Astrocyte (in vitro differentiated cells and primary cell): ENCODE data around the gene PRDM15. TPM values are rescaled to one million over a fixed set of nuclear protein-coding genes. Genes with fewer than 3 reads are reported as not detected.
A peak's percentile ranks its signal among the peaks of the same experiment; 100 is the strongest.

Source experiments
- DNase-seq: peaks from one replicate; pipeline ENCODE4 v3.0.0-alpha.2; 2010; ENCODE audit warnings: low read depth
- FAIRE-seq: peaks from 2 replicates; lab custom pipeline; 2011; peaks lifted over from hg19 to GRCh38; lab: Jason Lieb, UNC
- H2AFZ ChIP-seq: 2 replicates; pipeline ENCODE4 v1.6.0; 2012; ENCODE audit warnings: low read depth, low read length, inconsistent platforms
- H3K27ac ChIP-seq: 2 replicates; pipeline ENCODE4 v1.5.1; 2011; ENCODE audit warnings: low read depth, low read length, inconsistent platforms
- H3K27me3 ChIP-seq: 2 replicates; pipeline ENCODE4 v1.6.0; 2011; ENCODE audit warnings: low read length, inconsistent platforms; ENCODE audit not compliant: insufficient read depth
- H3K36me3 ChIP-seq: 2 replicates; pipeline ENCODE4 v1.5.1; 2011; ENCODE audit warnings: low read length, inconsistent platforms; ENCODE audit not compliant: insufficient read depth
- H3K4me1 ChIP-seq: 2 replicates; pipeline ENCODE4 v1.5.1; 2011; ENCODE audit warnings: low read length, inconsistent platforms; ENCODE audit not compliant: insufficient read depth
- H3K4me2 ChIP-seq: 2 replicates; pipeline ENCODE4 v1.6.0; 2012; ENCODE audit warnings: low read length, inconsistent platforms
- H3K4me3 ChIP-seq: 2 replicates; pipeline ENCODE4 v1.5.1; 2011; ENCODE audit warnings: low read depth, mild to moderate bottlenecking, low read length, inconsistent platforms; ENCODE audit not compliant: insufficient read depth
- H3K79me2 ChIP-seq: 2 replicates; pipeline ENCODE4 v1.6.0; 2012; ENCODE audit warnings: mild to moderate bottlenecking, low read length, inconsistent platforms; ENCODE audit not compliant: insufficient read depth
- H3K9ac ChIP-seq: 2 replicates; pipeline ENCODE4 v1.6.0; 2012; ENCODE audit warnings: mild to moderate bottlenecking, low read length, inconsistent platforms
- H3K9me3 ChIP-seq: 2 replicates; pipeline ENCODE4 v1.5.1; 2012; ENCODE audit warnings: low read depth, mild to moderate bottlenecking, low read length, inconsistent platforms; ENCODE audit not compliant: insufficient read depth
- H4K20me1 ChIP-seq: 2 replicates; pipeline ENCODE4 v1.6.0; 2012; ENCODE audit warnings: low read length, inconsistent platforms; ENCODE audit not compliant: insufficient read depth
- H3K27ac Mint-ChIP-seq: one replicate; pipeline ENCODE4 v1.8.0; 2021; ENCODE audit warnings: mild to moderate bottlenecking, mixed read lengths; ENCODE audit not compliant: unreplicated experiment
- H3K27me3 Mint-ChIP-seq: one replicate; pipeline ENCODE4 v1.8.0; 2021; ENCODE audit warnings: low read depth, mixed read lengths; ENCODE audit not compliant: unreplicated experiment
- H3K36me3 Mint-ChIP-seq: one replicate; pipeline ENCODE4 v1.8.0; 2021; ENCODE audit warnings: low read depth, mixed read lengths; ENCODE audit not compliant: unreplicated experiment
- H3K4me1 Mint-ChIP-seq: one replicate; pipeline ENCODE4 v1.8.0; 2021; ENCODE audit warnings: low read depth, mixed read lengths; ENCODE audit not compliant: unreplicated experiment
- H3K4me3 Mint-ChIP-seq: one replicate; pipeline ENCODE4 v1.8.0; 2021; ENCODE audit warnings: mild to moderate bottlenecking, moderate library complexity, mixed read lengths; ENCODE audit not compliant: unreplicated experiment
- H3K9me3 Mint-ChIP-seq: one replicate; pipeline ENCODE4 v1.8.0; 2021; ENCODE audit warnings: mild to moderate bottlenecking, mixed read lengths; ENCODE audit not compliant: unreplicated experiment
- EZH2 ChIP-seq: IDR thresholded peaks from 2 replicates; pipeline ENCODE4 v1.6.1; 2012; ENCODE audit warnings: mild to moderate bottlenecking, low read length, inconsistent platforms; ENCODE audit not compliant: insufficient read depth
- total RNA-seq: library from RNA; stranded (reverse); gene quantifications from 2 replicates; pipeline ENCODE4 v1.2.1, GENCODE V29; 2021
- TF ChIP-seq, protein P1 (sequence below): IDR thresholded peaks from 2 replicates; pipeline ENCODE4 v1.5.1; 2011; ENCODE audit warnings: low read depth, mild to moderate bottlenecking, inconsistent platforms, low read length, moderate library complexity; ENCODE audit not compliant: insufficient read depth

The PRDM15 gene
- total RNA-seq, 1 donor from 2014 or later, result 6.8 TPM

DNA sequence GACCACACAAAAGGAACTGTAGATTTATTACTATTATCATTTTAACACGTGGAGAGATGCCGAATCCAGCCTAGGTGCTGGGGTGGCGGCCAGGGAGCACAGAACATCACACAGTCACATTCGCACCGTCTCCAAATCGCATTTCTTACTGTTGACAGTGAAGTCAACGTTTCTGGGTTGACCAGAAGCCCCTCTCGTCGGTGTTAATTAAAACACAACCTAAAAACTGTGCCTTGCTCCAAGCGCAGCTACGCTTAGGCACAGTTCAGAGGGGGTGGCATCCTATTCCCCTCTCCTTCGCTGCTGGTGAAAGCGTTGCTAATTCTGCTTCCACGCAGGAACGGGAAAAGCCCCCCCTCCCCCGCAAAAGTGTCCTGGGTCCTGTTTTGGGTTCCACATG lies 116.4 kb downstream of the PRDM15 start:
- H3K4me1 Mint-ChIP-seq, result peaks cover 18% of the 10 kb centered on the region

DNA sequence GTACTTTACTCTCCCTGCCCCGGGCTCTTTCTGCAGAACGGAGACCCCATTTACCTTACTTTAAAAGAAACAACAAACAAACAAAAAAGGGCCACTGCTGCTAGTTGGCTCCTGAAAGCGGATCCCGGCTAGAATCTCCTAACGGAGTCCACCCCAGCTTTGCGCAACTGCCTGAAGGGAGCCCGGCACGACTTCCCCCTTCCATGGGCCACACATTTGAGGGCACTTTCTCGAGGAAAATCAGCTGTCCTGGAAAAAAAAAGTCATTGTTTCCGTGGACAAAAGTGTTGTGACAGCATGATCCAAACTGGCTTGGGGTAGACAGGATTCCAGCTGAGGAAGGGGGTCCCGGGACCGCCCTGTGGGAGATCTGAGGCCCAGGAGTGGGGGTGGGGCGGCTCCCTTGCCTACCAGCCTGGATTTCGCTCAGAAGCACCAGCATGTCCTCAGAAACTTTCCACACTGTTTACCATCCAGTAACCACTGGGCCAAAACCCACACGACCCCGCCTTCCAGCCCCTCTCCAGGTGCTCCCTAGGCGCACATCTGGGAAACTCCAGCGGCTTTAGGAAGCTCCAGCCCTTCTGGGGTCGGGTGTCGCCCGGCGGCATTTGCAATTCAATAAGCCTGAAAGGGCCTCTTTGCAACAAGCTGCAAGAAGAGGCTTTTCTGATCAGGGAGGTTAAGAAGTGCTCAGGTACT lies 117.1 kb downstream of the PRDM15 start:
- Histone ChIP-seq H3K4me1 (peaks cover 20% of the 10 kb centered on the region), H3K4me2 (peak overlapping the region; percentile 68), H3K79me2 (peaks cover 3% of the 10 kb centered on the region), H3K9ac (peak overlapping the region; percentile 14), H4K20me1 (peaks cover 3% of the 10 kb centered on the region), H3K4me3 (no peak overlapping the region), H3K9me3 (no peaks in the 10 kb centered on the region), H3K36me3 (no peaks in the 10 kb centered on the region), H3K27ac (no peak overlapping the region), H2AFZ (no peak overlapping the region), H3K27me3 (peaks cover 24% of the 10 kb centered on the region)
- DNase-seq (no peak), FAIRE-seq (no peak)
- Mint-ChIP-seq H3K27me3 (peaks cover 37% of the 10 kb centered on the region), H3K36me3 (peaks cover under 1% of the 10 kb centered on the region), H3K9me3 (peaks cover 7% of the 10 kb centered on the region), H3K4me1 (peaks cover 16% of the 10 kb centered on the region), H3K4me3 (peak overlapping the region; percentile 68), H3K27ac (peak overlapping the region; percentile 34)
- TF ChIP-seq, protein P1, sequence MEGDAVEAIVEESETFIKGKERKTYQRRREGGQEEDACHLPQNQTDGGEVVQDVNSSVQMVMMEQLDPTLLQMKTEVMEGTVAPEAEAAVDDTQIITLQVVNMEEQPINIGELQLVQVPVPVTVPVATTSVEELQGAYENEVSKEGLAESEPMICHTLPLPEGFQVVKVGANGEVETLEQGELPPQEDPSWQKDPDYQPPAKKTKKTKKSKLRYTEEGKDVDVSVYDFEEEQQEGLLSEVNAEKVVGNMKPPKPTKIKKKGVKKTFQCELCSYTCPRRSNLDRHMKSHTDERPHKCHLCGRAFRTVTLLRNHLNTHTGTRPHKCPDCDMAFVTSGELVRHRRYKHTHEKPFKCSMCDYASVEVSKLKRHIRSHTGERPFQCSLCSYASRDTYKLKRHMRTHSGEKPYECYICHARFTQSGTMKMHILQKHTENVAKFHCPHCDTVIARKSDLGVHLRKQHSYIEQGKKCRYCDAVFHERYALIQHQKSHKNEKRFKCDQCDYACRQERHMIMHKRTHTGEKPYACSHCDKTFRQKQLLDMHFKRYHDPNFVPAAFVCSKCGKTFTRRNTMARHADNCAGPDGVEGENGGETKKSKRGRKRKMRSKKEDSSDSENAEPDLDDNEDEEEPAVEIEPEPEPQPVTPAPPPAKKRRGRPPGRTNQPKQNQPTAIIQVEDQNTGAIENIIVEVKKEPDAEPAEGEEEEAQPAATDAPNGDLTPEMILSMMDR, result no peak
- no peak for TF ChIP-seq EZH2

More for the DNA sequence above, 116.4 kb downstream of the PRDM15 start:
- Histone ChIP-seq H3K9me3 (no peaks in the 10 kb centered on the region), H3K27me3 (peaks cover 29% of the 10 kb centered on the region), H3K79me2 (peaks cover 3% of the 10 kb centered on the region), H3K9ac (no peak overlapping the region), H4K20me1 (peaks cover 3% of the 10 kb centered on the region), H3K36me3 (no peaks in the 10 kb centered on the region), H2AFZ (no peak overlapping the region), H3K27ac (no peak overlapping the region), H3K4me2 (no peak overlapping the region), H3K4me1 (peaks cover 24% of the 10 kb centered on the region), H3K4me3 (no peak overlapping the region)
- no peak for DNase-seq
- Mint-ChIP-seq H3K27me3 (peaks cover 44% of the 10 kb centered on the region), H3K4me3 (no peak overlapping the region), H3K9me3 (peaks cover 12% of the 10 kb centered on the region), H3K27ac (peak overlapping the region; percentile 91), H3K36me3 (peaks cover 3% of the 10 kb centered on the region)
- TF ChIP-seq EZH2, result no peak
- TF ChIP-seq, protein P1, result no peak
- FAIRE-seq, result no peak
